Measurements from ENCODE around the gene TEX12. TPM values are rescaled to one million over a fixed set of nuclear protein-coding genes. Genes with fewer than 3 reads are reported as not detected.
"Not testable (repeated sequence)": the region's sequence is repeated elsewhere in the genome, so short reads cannot be mapped to it uniquely, and the experiment has no call there.

The TEX12 gene
- total RNA-seq, 1 donor from 2014 or later: not detected

GRCh38 chr11:112160091-112160848, 6.9 kb upstream of the TEX12 start:
- Histone ChIP-seq H3K36me3 (ENCODE audit: insufficient read depth, low read length) (no peaks in the 10 kb centered on the region), H3K27me3 (ENCODE audit: insufficient read depth, low read length) (no peaks in the 10 kb centered on the region), H2AFZ (ENCODE audit: low read depth, low read length) (no peak overlapping the region), H3K4me1 (ENCODE audit: insufficient read depth, low read length) (peaks cover 15% of the 10 kb centered on the region), H3K4me3 (ENCODE audit: insufficient read depth, low read depth, low read length) (no peak overlapping the region), H3K9ac (ENCODE audit: low read length) (no peak overlapping the region), H3K4me2 (ENCODE audit: low read length) (no peak overlapping the region), H3K27ac (ENCODE audit: low read depth, low read length) (no peak overlapping the region), H3K9me3 (ENCODE audit: insufficient read depth, low read depth, low read length) (no peaks in the 10 kb centered on the region), H3K79me2 (ENCODE audit: insufficient read depth, low read length) (no peaks in the 10 kb centered on the region), H4K20me1 (ENCODE audit: insufficient read depth, low read length) (no peaks in the 10 kb centered on the region)
- DNase-seq (ENCODE audit: low read depth) (no peak), FAIRE-seq (no peak)
- no peaks in the 10 kb centered on the region for H3K27me3 Mint-ChIP-seq (ENCODE audit: low read depth, unreplicated experiment)
- TF ChIP-seq EZH2 (IDR thresholded peaks at IDR 0.05; ENCODE audit: insufficient read depth, low read length): no peak
- no peak for TF ChIP-seq CTCF (IDR thresholded peaks at IDR 0.05; ENCODE audit: insufficient read depth, low read depth, low read length)
- H3K36me3 Mint-ChIP-seq (ENCODE audit: low read depth, unreplicated experiment): no peaks in the 10 kb centered on the region
- no peak overlapping the region for H3K4me3 Mint-ChIP-seq (ENCODE audit: unreplicated experiment)
- H3K27ac Mint-ChIP-seq (ENCODE audit: unreplicated experiment): no peak overlapping the region
- H3K9me3 Mint-ChIP-seq (ENCODE audit: unreplicated experiment): no peaks in the 10 kb centered on the region
- H3K4me1 Mint-ChIP-seq (ENCODE audit: low read depth, unreplicated experiment): peaks cover 18% of the 10 kb centered on the region

- Histone ChIP-seq H3K4me2 (ENCODE audit: low read length) (no peak overlapping the region), H2AFZ (ENCODE audit: low read depth, low read length) (no peak overlapping the region), H3K4me1 (ENCODE audit: insufficient read depth, low read length) (peaks cover 14% of the 10 kb centered on the region), H3K4me3 (ENCODE audit: insufficient read depth, low read depth, low read length) (no peak overlapping the region), H3K27me3 (ENCODE audit: insufficient read depth, low read length) (no peaks in the 10 kb centered on the region), H3K27ac (ENCODE audit: low read depth, low read length) (no peak overlapping the region), H3K9me3 (ENCODE audit: insufficient read depth, low read depth, low read length) (no peaks in the 10 kb centered on the region), H4K20me1 (ENCODE audit: insufficient read depth, low read length) (no peaks in the 10 kb centered on the region), H3K36me3 (ENCODE audit: insufficient read depth, low read length) (no peaks in the 10 kb centered on the region), H3K9ac (ENCODE audit: low read length) (no peak overlapping the region), H3K79me2 (ENCODE audit: insufficient read depth, low read length) (no peaks in the 10 kb centered on the region)
- no peak for FAIRE-seq
- Mint-ChIP-seq H3K4me1 (ENCODE audit: low read depth, unreplicated experiment) (peaks cover 15% of the 10 kb centered on the region), H3K36me3 (ENCODE audit: low read depth, unreplicated experiment) (no peaks in the 10 kb centered on the region), H3K27ac (ENCODE audit: unreplicated experiment) (no peak overlapping the region), H3K27me3 (ENCODE audit: low read depth, unreplicated experiment) (no peaks in the 10 kb centered on the region), H3K4me3 (ENCODE audit: unreplicated experiment) (no peak overlapping the region), H3K9me3 (ENCODE audit: unreplicated experiment) (no peaks in the 10 kb centered on the region)
- TF ChIP-seq EZH2 (IDR thresholded peaks at IDR 0.05; ENCODE audit: insufficient read depth, low read length): no peak
- TF ChIP-seq CTCF (IDR thresholded peaks at IDR 0.05; ENCODE audit: insufficient read depth, low read depth, low read length): no peak
- DNase-seq (ENCODE audit: low read depth): no peak
Measured at GRCh38 chr11:112161012-112161411, 6.2 kb upstream of the TEX12 start.

- H2AFZ ChIP-seq (ENCODE audit: low read depth, low read length); H3K4me3 Mint-ChIP-seq (ENCODE audit: unreplicated experiment); H3K27me3 Mint-ChIP-seq (ENCODE audit: low read depth, unreplicated experiment); H3K36me3 ChIP-seq (ENCODE audit: insufficient read depth, low read length); H3K27ac Mint-ChIP-seq (ENCODE audit: unreplicated experiment); H3K79me2 ChIP-seq (ENCODE audit: insufficient read depth, low read length); H3K36me3 Mint-ChIP-seq (ENCODE audit: low read depth, unreplicated experiment); H3K4me1 ChIP-seq (ENCODE audit: insufficient read depth, low read length); H3K4me3 ChIP-seq (ENCODE audit: insufficient read depth, low read depth, low read length); H4K20me1 ChIP-seq (ENCODE audit: insufficient read depth, low read length); FAIRE-seq; H3K9ac ChIP-seq (ENCODE audit: low read length); H3K9me3 Mint-ChIP-seq (ENCODE audit: unreplicated experiment); H3K9me3 ChIP-seq (ENCODE audit: insufficient read depth, low read depth, low read length); DNase-seq (ENCODE audit: low read depth); H3K27me3 ChIP-seq (ENCODE audit: insufficient read depth, low read length); H3K4me2 ChIP-seq (ENCODE audit: low read length); H3K27ac ChIP-seq (ENCODE audit: low read depth, low read length): not testable (repeated sequence)
- H3K4me1 Mint-ChIP-seq (ENCODE audit: low read depth, unreplicated experiment): peaks cover 14% of the 10 kb centered on the region
Measured at GRCh38 chr11:112162200-112162599, 5.0 kb upstream of the TEX12 start.
